ENCODE measurements around the gene LAMB4. TPM values are rescaled to one million over a fixed set of nuclear protein-coding genes. Genes with fewer than 3 reads are reported as not detected.

Gene LAMB4
- total and polyA plus RNA-seq, 4 donors: 0.24 TPM; not detected in 3

DNA sequence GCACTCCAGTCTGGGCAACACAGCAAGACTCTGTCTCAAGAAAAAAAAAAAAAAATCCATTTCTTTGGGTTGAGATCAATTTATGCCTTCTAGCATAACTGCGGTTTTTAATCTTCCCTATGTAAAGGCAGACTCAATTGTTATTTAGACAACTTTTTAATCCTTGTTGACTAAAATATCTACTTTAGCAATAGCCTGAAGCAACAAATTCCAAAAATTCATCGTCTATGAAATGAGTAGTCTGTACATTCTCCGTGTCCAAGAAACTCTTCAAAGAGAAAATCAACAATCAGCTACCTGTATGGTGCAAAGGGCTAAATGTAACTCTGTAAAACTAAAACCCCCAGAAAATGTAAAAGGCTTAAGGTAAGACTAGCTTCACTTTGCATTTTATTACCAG is 150.0 kb downstream of the LAMB4 start:
- no peak for ATAC-seq (ENCODE audit: low FRiP score)
- 96% methylated on average over 3 of the region's 3 CpGs for WGBS, 2 donors
- Histone ChIP-seq H3K27ac (ENCODE audit: low read depth in 1 of 2, low read length in 2 of 2) (no peak overlapping the region), H3K36me3 (ENCODE audit: control insufficient read depth in 1 of 2, insufficient read depth in 2 of 2, low read length in 1 of 2) (peaks cover 2 to 8% of the 10 kb centered on the region in 2 donors), H3K27me3 (ENCODE audit: control insufficient read depth in 1 of 2, insufficient read depth in 2 of 2, low read length in 1 of 2) (no peaks in the 10 kb centered on the region), H3K4me3 (ENCODE audit: low read length in 2 of 2) (no peak overlapping the region), H3K4me1 (ENCODE audit: control insufficient read depth in 1 of 2, insufficient read depth in 2 of 2, low read length in 2 of 2) (peaks cover 0 to 5% of the 10 kb centered on the region in 2 donors), H3K9me3 (ENCODE audit: control insufficient read depth, low read length) (no peaks in the 10 kb centered on the region)
- intact Hi-C loops (cut with DNase I): no loop called here
- DNase-seq: no peak

GRCh38 chr7:107978815-107979408 is 151.2 kb downstream of the LAMB4 start:
- H3K4me1 ChIP-seq (ENCODE audit: control insufficient read depth in 1 of 2, insufficient read depth in 2 of 2, low read length in 2 of 2): peaks cover 0 to 5% of the 10 kb centered on the region in 2 donors
- WGBS, 2 donors: 90 to 93% methylated on average over 5 of the region's 5 CpGs
- intact Hi-C loops (cut with DNase I): no loop called here
- H3K27me3 ChIP-seq (ENCODE audit: control insufficient read depth in 1 of 2, insufficient read depth in 2 of 2, low read length in 1 of 2): no peaks in the 10 kb centered on the region
- DNase-seq (no peak), ATAC-seq (ENCODE audit: low FRiP score) (no peak)
- no peaks in the 10 kb centered on the region for H3K9me3 ChIP-seq (ENCODE audit: control insufficient read depth, low read length)
- no peak overlapping the region for H3K27ac ChIP-seq (ENCODE audit: low read depth in 1 of 2, low read length in 2 of 2)
- H3K36me3 ChIP-seq (ENCODE audit: control insufficient read depth in 1 of 2, insufficient read depth in 2 of 2, low read length in 1 of 2): peaks cover 2 to 8% of the 10 kb centered on the region in 2 donors
- no peak overlapping the region for H3K4me3 ChIP-seq (ENCODE audit: low read length in 2 of 2)

DNA sequence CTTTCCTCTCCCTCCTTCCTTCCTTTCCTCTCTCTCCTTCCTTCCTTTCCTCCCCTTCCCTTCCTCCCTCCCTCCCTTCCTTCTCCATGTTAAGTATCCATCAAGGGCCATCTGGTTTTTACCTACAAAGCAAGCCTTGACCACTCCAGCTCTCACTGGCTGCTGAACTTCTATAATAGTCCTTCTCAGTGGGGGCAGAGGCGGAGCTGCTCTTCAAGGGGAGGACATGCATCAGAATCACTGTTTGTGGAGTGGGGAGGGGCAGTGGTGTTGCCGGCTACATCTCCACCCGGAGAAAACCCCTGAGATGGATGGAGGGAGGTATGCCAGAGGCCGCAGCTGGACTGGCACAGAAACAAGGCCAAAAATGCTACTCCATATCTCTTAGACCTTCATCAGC is 153.1 kb downstream of the LAMB4 start:
- 75% methylated on average over 4 of the region's 4 CpGs for WGBS, 2 donors
- Histone ChIP-seq H3K27me3 (ENCODE audit: control insufficient read depth in 1 of 2, insufficient read depth in 2 of 2, low read length in 1 of 2) (no peaks in the 10 kb centered on the region), H3K4me1 (ENCODE audit: control insufficient read depth in 1 of 2, insufficient read depth in 2 of 2, low read length in 2 of 2) (no peaks in the 10 kb centered on the region), H3K27ac (ENCODE audit: low read depth in 1 of 2, low read length in 2 of 2) (no peak overlapping the region), H3K9me3 (ENCODE audit: control insufficient read depth, low read length) (no peaks in the 10 kb centered on the region), H3K4me3 (ENCODE audit: low read length in 2 of 2) (no peak overlapping the region), H3K36me3 (ENCODE audit: control insufficient read depth in 1 of 2, insufficient read depth in 2 of 2, low read length in 1 of 2) (peaks cover 2 to 8% of the 10 kb centered on the region in 2 donors)
- no peak for DNase-seq
- ATAC-seq (ENCODE audit: low FRiP score): no peak
- intact Hi-C loops (cut with DNase I): no loop called here

DNA sequence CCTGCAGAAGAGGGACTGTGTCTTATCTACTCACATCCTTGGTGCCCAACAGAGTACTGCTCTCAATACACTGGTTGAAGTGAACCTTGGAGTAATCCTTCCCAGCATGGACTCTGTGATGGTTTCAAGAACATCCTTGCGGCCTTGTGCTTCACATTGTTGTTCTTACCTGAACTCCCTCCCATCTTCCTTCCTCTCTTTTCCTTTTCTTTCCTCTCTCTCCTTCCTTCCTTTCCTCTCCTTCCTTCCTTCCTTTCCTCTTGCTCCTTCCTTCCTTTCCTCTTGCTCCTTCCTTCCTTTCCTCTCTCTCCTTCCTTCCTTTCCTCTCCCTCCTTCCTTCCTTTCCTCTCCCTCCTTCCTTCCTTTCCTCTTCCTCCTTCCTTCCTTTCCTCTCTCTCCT is 153.5 kb downstream of the LAMB4 start:
- no peaks in the 10 kb centered on the region for H3K9me3 ChIP-seq (ENCODE audit: control insufficient read depth, low read length)
- no peaks in the 10 kb centered on the region for H3K4me1 ChIP-seq (ENCODE audit: control insufficient read depth in 1 of 2, insufficient read depth in 2 of 2, low read length in 2 of 2)
- no peak overlapping the region for H3K27ac ChIP-seq (ENCODE audit: low read depth in 1 of 2, low read length in 2 of 2)
- peaks cover 2 to 8% of the 10 kb centered on the region in 2 donors for H3K36me3 ChIP-seq (ENCODE audit: control insufficient read depth in 1 of 2, insufficient read depth in 2 of 2, low read length in 1 of 2)
- no peaks in the 10 kb centered on the region for H3K27me3 ChIP-seq (ENCODE audit: control insufficient read depth in 1 of 2, insufficient read depth in 2 of 2, low read length in 1 of 2)
- 95 to 100% methylated on average over 1 of the region's 1 CpG for WGBS, 2 donors
- DNase-seq (no peak), ATAC-seq (ENCODE audit: low FRiP score) (no peak)
- no peak overlapping the region for H3K4me3 ChIP-seq (ENCODE audit: low read length in 2 of 2)
- intact Hi-C loops (cut with DNase I): no loop called here

DNA sequence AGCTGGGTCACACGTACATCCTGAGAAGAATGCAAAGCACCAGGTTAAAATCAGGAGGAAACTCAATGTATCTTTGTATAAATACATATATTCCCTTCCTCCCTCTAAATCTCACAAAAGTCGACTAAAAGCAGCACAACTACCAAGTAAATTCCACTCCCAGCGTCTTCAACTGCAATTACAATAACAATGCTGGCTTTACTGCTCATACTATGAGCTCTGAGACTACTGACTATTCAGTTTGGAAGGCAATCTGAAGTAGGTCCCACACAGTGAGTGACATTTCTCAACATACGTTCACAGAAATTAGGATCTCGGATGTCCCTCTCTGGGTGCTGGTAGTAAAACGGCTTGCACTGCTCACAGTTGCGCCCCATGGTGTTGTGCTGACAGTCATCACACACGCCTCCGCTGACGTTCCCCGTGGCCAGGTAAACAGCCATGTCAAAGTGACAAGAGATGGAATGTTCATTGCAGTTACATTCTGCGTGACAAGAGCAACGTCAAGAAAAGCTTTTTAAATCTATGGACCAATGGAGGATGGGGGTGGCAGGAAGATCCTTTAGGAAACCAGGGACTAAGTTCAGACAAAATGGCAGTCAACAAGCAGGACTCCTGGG is 154.7 kb downstream of the LAMB4 start:
- Histone ChIP-seq H3K27ac (ENCODE audit: low read depth in 1 of 2, low read length in 2 of 2) (no peak overlapping the region), H3K9me3 (ENCODE audit: control insufficient read depth, low read length) (no peaks in the 10 kb centered on the region), H3K4me1 (ENCODE audit: control insufficient read depth in 1 of 2, insufficient read depth in 2 of 2, low read length in 2 of 2) (no peaks in the 10 kb centered on the region), H3K36me3 (ENCODE audit: control insufficient read depth in 1 of 2, insufficient read depth in 2 of 2, low read length in 1 of 2) (peaks cover 2 to 8% of the 10 kb centered on the region in 2 donors), H3K27me3 (ENCODE audit: control insufficient read depth in 1 of 2, insufficient read depth in 2 of 2, low read length in 1 of 2) (no peaks in the 10 kb centered on the region), H3K4me3 (ENCODE audit: low read length in 2 of 2) (no peak overlapping the region)
- ATAC-seq (ENCODE audit: low FRiP score) (no peak), DNase-seq (no peak)
- intact Hi-C loops (cut with DNase I): no loop called here
- WGBS, 2 donors: 84 to 89% methylated on average over 13 of the region's 13 CpGs

- Histone ChIP-seq H3K27ac (ENCODE audit: low read depth in 1 of 2, low read length in 2 of 2) (no peak overlapping the region), H3K4me3 (ENCODE audit: low read length in 2 of 2) (no peak overlapping the region), H3K4me1 (ENCODE audit: control insufficient read depth in 1 of 2, insufficient read depth in 2 of 2, low read length in 2 of 2) (peaks cover 0 to 2% of the 10 kb centered on the region in 2 donors), H3K9me3 (ENCODE audit: control insufficient read depth, low read length) (no peaks in the 10 kb centered on the region), H3K27me3 (ENCODE audit: control insufficient read depth in 1 of 2, insufficient read depth in 2 of 2, low read length in 1 of 2) (no peaks in the 10 kb centered on the region), H3K36me3 (ENCODE audit: control insufficient read depth in 1 of 2, insufficient read depth in 2 of 2, low read length in 1 of 2) (peaks cover 2 to 8% of the 10 kb centered on the region in 2 donors)
- ATAC-seq (ENCODE audit: low FRiP score) (no peak), DNase-seq (no peak)
- intact Hi-C loops (cut with DNase I): no loop called here
Observed at GRCh38 chr7:107973861-107974260, 156.3 kb downstream of the LAMB4 start.

Other genes starting within 250 kb of the LAMB4 start
- gene DLD, start 239.2 kb downstream of the LAMB4 start, total RNA-seq: 10 to 100 TPM; 53.5 to 54.0 TPM
- gene DLD, start 239.2 kb downstream of the LAMB4 start, polyA plus RNA-seq: 10 to 100 TPM; 48.8 to 69.4 TPM
- gene LAMB1, start 127.2 kb downstream of the LAMB4 start, total RNA-seq: 100 to 1,000 TPM; 120 to 196 TPM
- gene LAMB1, start 127.2 kb downstream of the LAMB4 start, polyA plus RNA-seq: 100 to 1,000 TPM in 1 of 2 donors, 10 to 100 TPM in 1; 32.3 to 237 TPM

All from aorta (tissue), 5 donors.